H54 (cell line): Measurements from ENCODE around the gene VASN.

Experiments used
- DNase-seq: peaks from one replicate; pipeline ENCODE4 v3.0.0; 2011; ENCODE audit warnings: low spot score, mixed read lengths; ENCODE audit not compliant: insufficient read length
- FAIRE-seq: peaks from 3 replicates; lab custom pipeline; 2011; peaks lifted over from hg19 to GRCh38; lab: Jason Lieb, UNC
- POLR2A ChIP-seq: IDR thresholded peaks from 2 replicates; pipeline ENCODE4 v1.6.1; 2011; ENCODE audit warnings: low read depth, mild to moderate bottlenecking, low read length

The VASN gene

DNA sequence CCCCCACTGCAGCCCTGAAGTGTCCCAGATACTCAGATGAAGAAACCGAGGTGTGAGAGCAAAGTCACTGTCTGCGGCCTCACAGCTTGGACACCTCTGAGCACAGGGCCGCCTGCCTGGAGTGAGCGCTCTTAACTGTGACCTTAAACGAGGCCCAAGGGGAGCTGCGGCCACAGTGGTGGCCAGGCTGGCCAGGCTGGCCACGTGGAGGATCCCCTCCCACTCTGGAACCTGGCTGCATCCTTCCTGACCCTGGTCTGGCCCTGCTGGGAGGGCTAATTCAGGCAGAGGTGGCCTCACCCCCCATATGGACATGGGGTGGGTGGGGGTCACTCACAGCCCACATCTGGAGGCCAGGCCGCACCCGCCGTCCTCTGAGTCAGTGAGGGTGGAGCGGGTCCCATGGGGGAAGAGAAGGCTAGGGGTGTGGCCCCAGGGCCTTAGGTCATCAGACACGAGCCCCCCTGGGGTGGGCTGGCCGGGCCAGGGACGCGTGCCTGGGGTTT is 6.6 kb downstream of the VASN start:
- no peak for DNase-seq
- FAIRE-seq: no peak
- no peak for TF ChIP-seq POLR2A

DNA sequence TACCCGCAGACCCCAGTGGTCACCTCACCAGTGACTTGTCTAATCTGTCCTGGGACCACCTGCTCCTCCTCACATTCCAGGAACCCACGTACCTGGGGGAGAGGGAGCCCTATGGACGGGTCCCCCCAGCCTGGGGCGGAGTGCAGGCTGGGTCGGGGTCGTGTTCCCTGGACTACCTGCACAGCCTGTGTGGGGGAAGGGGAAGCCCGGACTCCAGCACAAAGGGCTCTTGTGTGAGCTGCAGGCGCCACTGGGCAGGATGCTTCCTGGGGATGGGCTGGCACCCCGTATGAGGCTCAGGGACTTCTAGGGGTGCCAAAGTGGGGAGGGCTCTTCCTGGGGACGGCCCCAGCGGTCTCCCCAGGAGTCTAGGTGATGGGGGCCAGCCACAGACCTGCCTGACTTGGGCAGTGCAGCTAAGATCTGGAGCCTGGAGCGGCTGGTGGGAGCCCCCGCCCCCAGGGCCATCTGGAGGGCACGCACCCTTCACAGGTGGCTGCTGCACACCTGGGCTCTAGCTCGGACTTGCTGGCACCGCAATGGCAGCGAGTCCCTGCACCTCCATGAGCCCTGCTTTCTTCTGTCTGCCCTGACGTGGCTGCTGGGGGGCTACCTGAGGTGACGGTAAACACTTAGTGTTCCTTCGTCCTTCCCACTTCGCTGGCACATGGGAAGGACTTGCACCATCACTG is 7.5 kb downstream of the VASN start:
- FAIRE-seq (no peak), DNase-seq (no peak)
- no peak for TF ChIP-seq POLR2A

DNA sequence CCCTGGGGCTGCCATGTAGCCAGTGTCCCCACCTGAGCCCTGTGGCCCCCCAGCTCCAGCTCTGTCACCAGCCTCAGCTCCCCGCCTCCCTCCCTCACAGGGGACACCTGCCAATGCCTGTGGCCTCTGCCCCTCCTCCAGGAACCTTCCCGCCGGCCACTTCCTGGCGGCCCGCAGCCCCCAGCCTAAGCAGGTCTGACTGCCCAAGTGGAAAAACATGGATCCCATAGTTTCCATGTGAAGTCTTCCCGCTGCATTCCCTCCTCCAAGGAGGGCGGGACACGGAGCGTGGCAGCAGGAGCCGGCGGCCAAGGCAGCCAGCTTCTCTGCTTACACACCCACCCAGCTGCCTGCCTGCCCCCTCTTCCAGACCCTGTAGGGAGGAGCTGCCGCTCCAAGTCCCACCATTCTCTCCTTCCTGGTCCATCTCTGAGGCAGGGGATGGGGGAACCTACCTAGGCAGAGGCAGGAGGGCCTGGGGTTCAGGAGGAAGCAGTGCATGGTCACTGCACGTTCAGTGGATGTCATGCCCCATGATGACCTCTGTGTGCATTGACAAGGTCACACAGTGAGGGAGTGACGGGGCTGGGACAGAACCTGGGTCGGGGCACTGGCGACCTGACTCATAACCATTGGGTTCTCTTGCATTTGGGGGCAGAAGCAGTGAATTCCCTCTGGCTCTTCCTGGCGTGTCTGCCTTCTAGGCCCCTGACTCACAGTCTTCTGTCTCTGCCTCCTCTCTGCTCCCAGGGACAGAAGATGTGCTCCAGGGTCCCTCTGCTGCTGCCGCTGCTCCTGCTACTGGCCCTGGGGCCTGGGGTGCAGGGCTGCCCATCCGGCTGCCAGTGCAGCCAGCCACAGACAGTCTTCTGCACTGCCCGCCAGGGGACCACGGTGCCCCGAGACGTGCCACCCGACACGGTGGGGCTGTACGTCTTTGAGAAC is 8.7 kb downstream of the VASN start:
- no peak for DNase-seq
- TF ChIP-seq POLR2A: no peak
- FAIRE-seq: no peak

DNA sequence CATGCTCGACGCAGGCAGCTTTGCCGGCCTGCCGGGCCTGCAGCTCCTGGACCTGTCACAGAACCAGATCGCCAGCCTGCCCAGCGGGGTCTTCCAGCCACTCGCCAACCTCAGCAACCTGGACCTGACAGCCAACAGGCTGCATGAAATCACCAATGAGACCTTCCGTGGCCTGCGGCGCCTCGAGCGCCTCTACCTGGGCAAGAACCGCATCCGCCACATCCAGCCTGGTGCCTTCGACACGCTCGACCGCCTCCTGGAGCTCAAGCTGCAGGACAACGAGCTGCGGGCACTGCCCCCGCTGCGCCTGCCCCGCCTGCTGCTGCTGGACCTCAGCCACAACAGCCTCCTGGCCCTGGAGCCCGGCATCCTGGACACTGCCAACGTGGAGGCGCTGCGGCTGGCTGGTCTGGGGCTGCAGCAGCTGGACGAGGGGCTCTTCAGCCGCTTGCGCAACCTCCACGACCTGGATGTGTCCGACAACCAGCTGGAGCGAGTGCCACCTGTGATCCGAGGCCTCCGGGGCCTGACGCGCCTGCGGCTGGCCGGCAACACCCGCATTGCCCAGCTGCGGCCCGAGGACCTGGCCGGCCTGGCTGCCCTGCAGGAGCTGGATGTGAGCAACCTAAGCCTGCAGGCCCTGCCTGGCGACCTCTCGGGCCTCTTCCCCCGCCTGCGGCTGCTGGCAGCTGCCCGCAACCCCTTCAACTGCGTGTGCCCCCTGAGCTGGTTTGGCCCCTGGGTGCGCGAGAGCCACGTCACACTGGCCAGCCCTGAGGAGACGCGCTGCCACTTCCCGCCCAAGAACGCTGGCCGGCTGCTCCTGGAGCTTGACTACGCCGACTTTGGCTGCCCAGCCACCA is 9.7 kb downstream of the VASN start:
- FAIRE-seq (no peak), DNase-seq (no peak)
- TF ChIP-seq POLR2A: no peak

DNA sequence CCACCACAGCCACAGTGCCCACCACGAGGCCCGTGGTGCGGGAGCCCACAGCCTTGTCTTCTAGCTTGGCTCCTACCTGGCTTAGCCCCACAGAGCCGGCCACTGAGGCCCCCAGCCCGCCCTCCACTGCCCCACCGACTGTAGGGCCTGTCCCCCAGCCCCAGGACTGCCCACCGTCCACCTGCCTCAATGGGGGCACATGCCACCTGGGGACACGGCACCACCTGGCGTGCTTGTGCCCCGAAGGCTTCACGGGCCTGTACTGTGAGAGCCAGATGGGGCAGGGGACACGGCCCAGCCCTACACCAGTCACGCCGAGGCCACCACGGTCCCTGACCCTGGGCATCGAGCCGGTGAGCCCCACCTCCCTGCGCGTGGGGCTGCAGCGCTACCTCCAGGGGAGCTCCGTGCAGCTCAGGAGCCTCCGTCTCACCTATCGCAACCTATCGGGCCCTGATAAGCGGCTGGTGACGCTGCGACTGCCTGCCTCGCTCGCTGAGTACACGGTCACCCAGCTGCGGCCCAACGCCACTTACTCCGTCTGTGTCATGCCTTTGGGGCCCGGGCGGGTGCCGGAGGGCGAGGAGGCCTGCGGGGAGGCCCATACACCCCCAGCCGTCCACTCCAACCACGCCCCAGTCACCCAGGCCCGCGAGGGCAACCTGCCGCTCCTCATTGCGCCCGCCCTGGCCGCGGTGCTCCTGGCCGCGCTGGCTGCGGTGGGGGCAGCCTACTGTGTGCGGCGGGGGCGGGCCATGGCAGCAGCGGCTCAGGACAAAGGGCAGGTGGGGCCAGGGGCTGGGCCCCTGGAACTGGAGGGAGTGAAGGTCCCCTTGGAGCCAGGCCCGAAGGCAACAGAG is 10.5 kb downstream of the VASN start:
- no peak for FAIRE-seq
- TF ChIP-seq POLR2A: no peak

DNA sequence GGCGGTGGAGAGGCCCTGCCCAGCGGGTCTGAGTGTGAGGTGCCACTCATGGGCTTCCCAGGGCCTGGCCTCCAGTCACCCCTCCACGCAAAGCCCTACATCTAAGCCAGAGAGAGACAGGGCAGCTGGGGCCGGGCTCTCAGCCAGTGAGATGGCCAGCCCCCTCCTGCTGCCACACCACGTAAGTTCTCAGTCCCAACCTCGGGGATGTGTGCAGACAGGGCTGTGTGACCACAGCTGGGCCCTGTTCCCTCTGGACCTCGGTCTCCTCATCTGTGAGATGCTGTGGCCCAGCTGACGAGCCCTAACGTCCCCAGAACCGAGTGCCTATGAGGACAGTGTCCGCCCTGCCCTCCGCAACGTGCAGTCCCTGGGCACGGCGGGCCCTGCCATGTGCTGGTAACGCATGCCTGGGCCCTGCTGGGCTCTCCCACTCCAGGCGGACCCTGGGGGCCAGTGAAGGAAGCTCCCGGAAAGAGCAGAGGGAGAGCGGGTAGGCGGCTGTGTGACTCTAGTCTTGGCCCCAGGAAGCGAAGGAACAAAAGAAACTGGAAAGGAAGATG is 11.2 kb downstream of the VASN start:
- FAIRE-seq (no peak), DNase-seq (no peak)
- no peak for TF ChIP-seq POLR2A

More for the DNA sequence above, 10.5 kb downstream of the VASN start:
- no peak for DNase-seq

DNA sequence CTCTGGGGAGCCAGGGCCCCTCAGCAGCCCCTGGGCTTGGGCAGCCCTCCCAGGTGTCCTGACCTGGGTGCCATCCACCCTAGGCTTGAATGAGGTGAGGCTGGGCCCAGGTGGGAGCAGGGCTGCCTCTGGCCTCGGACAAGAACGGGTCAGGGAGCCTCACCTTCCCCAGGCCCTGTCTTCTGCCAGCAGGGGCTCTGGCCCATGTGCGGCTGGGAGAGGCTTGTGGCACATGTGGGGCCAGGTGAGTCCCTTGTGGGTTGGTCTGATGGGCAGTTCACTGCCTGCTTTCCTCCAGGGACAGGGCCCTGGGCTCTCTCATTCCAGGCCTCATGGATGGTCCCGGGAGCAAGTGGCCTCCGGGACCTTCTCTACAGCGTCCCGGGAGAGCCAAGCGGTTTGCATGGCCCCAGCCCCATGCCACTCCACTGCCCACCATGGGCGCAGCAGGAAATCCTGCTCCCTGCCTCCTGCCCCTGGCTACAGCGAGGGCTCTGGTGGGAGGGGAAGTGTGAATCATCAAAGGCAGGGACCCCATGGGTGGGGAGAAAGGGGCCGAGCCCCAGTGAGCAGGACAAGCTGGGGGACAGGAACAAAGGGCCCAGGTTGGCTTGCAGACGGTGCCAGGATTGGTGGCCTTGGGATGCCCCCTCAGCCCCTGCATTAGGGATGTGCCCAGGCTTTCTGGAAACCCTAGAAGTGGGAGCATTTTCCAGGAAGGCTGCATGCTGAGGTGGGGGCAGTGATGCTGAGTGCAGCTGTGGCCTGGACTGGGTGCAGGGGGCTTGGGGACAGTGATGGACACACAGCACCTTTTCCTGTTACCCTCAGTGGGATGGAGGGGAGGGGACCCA is 12.2 kb downstream of the VASN start:
- FAIRE-seq (no peak), DNase-seq (no peak)
- no peak for TF ChIP-seq POLR2A

DNA sequence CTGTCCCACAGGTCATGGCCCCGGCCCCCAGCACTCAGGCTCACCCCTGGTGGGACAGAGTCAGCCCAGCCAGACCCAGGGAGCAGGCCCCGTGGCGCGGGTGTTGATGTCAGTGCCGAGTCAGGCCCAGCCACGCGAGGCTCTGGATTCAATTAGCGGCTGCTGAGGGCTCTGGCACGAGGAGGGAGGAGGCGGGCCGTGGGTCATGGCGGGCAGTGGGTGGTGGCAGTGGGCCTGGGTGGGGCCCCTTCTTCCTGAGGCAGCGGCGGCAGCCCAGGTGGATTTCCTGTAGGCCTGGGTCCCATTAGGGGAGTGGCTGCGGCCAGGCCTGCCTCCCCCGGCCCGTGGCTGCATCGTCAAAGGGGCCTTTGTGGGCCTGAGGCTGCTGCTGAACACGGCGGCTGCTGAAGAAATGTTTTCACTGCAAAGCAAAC is 12.9 kb downstream of the VASN start:
- TF ChIP-seq POLR2A: no peak
- DNase-seq (no peak), FAIRE-seq (no peak)

DNA sequence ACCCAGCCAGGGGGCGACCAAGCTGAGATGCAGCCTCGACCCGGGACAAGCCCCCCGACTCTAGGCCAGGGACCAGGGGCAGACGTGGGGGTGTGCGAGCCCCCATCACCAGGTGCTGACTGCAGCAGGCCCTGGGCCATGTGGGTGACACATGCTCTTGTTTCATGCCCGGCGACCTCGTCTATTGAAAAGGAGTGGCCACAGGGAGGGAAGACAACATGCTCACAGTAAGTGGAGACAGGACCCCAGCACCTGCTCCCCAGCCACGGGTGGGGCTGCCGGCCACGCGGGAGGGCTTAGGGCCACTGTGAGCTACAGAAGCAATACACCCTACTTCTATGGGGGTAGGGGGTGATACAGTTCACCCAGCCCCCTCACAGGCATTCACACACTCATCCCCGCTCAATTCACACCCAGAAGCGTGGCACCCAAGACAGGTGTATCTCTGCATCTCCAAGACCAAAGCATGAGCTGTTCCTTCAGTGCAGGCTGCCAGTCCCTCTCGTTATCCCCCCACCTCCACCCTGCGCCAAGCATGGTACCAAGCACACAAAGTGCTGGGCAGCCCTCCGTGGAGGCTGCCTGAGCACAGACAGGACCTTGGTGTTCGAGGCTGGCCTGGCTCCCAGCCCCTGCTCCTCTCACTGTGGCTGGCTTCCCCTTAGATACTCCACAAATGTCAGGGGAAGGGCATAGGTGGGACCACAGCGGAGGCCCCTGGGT is 13.6 kb downstream of the VASN start:
- FAIRE-seq: no peak
- no peak for TF ChIP-seq POLR2A
- DNase-seq: no peak

DNA sequence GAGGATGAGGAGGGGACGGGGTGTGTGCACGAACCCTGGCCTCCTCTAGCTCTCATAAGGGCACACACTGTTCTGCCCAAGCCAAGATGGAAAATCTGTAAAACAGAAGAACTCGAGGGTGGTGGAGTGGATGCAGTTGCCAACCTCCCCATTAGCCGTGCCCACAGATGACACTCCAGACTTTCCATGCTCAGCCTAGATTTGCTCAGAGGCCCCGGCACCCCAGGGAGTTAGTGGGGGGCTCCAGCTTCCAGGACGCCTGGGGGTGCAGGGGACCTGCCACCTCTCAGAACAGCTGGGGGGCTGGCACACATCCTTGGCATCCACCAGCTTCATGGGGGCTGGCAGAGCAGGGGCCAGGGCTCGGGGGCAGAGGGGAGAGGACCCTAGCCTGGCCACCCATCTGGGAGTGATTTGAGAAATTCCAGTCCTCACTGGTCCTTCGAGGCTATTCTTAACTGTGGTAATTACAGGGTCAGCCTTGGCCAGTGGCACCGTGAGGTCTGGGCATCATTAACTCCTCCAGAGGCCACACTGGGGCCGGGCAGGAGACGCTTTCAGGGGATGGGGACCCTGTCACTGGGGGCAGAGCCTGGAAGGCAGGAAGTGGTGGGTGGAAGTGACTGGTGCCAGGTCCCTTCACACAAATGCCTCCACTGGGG is 14.3 kb downstream of the VASN start:
- no peak for TF ChIP-seq POLR2A
- FAIRE-seq (no peak), DNase-seq (no peak)
